Rectal smooth muscle tissue (tissue), 1 donor: ENCODE measurements around the gene B4GALNT3.

Experiments used
- H3K27ac ChIP-seq: one replicate; pipeline ENCODE4 v1.7.0; 2013; ENCODE audit warnings: low read depth, low read length, inconsistent platforms
- H3K27me3 ChIP-seq: one replicate; pipeline ENCODE4 v1.7.0; 2013; ENCODE audit warnings: low read length; ENCODE audit not compliant: control insufficient read depth, insufficient read depth
- H3K36me3 ChIP-seq: one replicate; pipeline ENCODE4 v1.7.0; 2013; ENCODE audit warnings: low read length; ENCODE audit not compliant: control insufficient read depth, insufficient read depth
- H3K4me1 ChIP-seq: one replicate; pipeline ENCODE4 v1.7.0; 2013; ENCODE audit warnings: low read length; ENCODE audit not compliant: control insufficient read depth, insufficient read depth
- H3K4me3 ChIP-seq: one replicate; pipeline ENCODE4 v1.7.0; 2013; ENCODE audit warnings: low read length
- H3K9ac ChIP-seq: one replicate; pipeline ENCODE4 v1.7.0; 2013; ENCODE audit warnings: low read length

Gene B4GALNT3

GRCh38 chr12:611721-612120 lies 152.0 kb downstream of the B4GALNT3 start:
- no peak overlapping the region for H3K4me3 ChIP-seq
- no peaks in the 10 kb centered on the region for H3K36me3 ChIP-seq
- H3K27me3 ChIP-seq, result no peaks in the 10 kb centered on the region
- no peaks in the 10 kb centered on the region for H3K4me1 ChIP-seq
- no peak overlapping the region for H3K27ac ChIP-seq
- no peak overlapping the region for H3K9ac ChIP-seq

- no peaks in the 10 kb centered on the region for H3K27me3 ChIP-seq
- H3K4me1 ChIP-seq, result no peaks in the 10 kb centered on the region
- no peaks in the 10 kb centered on the region for H3K36me3 ChIP-seq
- H3K9ac ChIP-seq, result no peak overlapping the region
- H3K27ac ChIP-seq, result no peak overlapping the region
- H3K4me3 ChIP-seq, result no peak overlapping the region
These were observed 152.6 kb downstream of the B4GALNT3 start for GRCh38 chr12:612293-612692.

GRCh38 chr12:612886-613285 lies 153.1 kb downstream of the B4GALNT3 start:
- no peak overlapping the region for H3K4me3 ChIP-seq
- H3K36me3 ChIP-seq, result no peaks in the 10 kb centered on the region
- no peak overlapping the region for H3K27ac ChIP-seq
- H3K4me1 ChIP-seq, result no peaks in the 10 kb centered on the region
- no peak overlapping the region for H3K9ac ChIP-seq
- no peaks in the 10 kb centered on the region for H3K27me3 ChIP-seq
